Keratinocyte (primary cell): ENCODE measurements around the gene PKHD1.

Experiments used
- EZH2 ChIP-seq: IDR thresholded peaks from one replicate; pipeline ENCODE4 v1.6.1; 2012; ENCODE audit warnings: inconsistent platforms, mild to moderate bottlenecking, low read length, moderate library complexity
- TF ChIP-seq, protein P1 (sequence below), 3 experiments: IDR thresholded peaks in 1 of 3; conservative IDR thresholded peaks in 1 of 3; optimal IDR thresholded peaks in 1 of 3; 2 replicates in 2 of 3; 3 replicates in 1 of 3; pipeline versions ENCODE3 to v1.5.1; 2011; ENCODE audit warnings: low read length in 3 of 3, mild to moderate bottlenecking in 3 of 3, moderate library complexity in 2 of 3, control low read depth in 1 of 3, inconsistent platforms in 1 of 3; ENCODE audit not compliant: insufficient read depth in 2 of 3; ENCODE audit errors: extremely low read depth in 1 of 3

DNA sequence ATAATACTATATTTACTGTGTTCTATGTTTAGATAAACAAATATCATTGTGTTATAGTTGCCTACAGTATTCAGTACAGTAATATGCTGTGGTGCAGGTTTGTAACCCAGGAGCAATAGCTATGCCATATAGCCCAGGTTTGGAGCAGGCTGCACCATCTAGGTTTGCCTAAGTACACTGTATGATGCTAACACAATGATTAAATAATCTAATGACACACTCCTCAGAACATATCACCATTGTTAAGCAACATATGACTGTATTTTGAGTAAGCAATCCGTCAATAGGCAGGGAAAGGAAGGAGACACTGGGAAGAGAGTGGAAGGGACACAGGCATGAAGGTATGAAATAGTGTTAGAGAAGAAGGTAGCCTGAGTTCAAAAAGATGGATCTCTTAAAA is 369.9 kb downstream of the PKHD1 start:
- TF ChIP-seq, protein P1, sequence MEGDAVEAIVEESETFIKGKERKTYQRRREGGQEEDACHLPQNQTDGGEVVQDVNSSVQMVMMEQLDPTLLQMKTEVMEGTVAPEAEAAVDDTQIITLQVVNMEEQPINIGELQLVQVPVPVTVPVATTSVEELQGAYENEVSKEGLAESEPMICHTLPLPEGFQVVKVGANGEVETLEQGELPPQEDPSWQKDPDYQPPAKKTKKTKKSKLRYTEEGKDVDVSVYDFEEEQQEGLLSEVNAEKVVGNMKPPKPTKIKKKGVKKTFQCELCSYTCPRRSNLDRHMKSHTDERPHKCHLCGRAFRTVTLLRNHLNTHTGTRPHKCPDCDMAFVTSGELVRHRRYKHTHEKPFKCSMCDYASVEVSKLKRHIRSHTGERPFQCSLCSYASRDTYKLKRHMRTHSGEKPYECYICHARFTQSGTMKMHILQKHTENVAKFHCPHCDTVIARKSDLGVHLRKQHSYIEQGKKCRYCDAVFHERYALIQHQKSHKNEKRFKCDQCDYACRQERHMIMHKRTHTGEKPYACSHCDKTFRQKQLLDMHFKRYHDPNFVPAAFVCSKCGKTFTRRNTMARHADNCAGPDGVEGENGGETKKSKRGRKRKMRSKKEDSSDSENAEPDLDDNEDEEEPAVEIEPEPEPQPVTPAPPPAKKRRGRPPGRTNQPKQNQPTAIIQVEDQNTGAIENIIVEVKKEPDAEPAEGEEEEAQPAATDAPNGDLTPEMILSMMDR (optimal IDR thresholded peaks at IDR 0.05 in 1 of 3, IDR thresholded peaks at IDR 0.05 in 1 of 3, conservative IDR thresholded peaks at IDR 0.05 in 1 of 3; ENCODE audit: extremely low read depth in 1 of 3, insufficient read depth in 2 of 3, low read length in 3 of 3): no peak
- no peak for TF ChIP-seq EZH2
